ENCODE measurements around the gene OR7E24.
"Not testable (repeated sequence)": the region's sequence is repeated elsewhere in the genome, so short reads cannot be mapped to it uniquely, and the experiment has no call there.

The OR7E24 gene

GRCh38 chr19:9251236-9251635 lies 506 bp downstream of the OR7E24 start:
- Histone ChIP-seq H3K27me3 (replicated peaks; ENCODE audit: insufficient read depth, low read length) (peaks cover 11% of the 10 kb centered on the region; the same call in 1 of the 2 replicates), H3K4me3 (ENCODE audit: low read length) (no peak overlapping the region), H3K4me2 (ENCODE audit: low read depth, low read length) (no peak overlapping the region), H3K4me1 (ENCODE audit: low read length) (no peaks in the 10 kb centered on the region), H3K9me3 (replicated peaks; ENCODE audit: insufficient read depth, low read length) (no peaks in the 10 kb centered on the region), H2AFZ (ENCODE audit: low read length) (no peak overlapping the region), H3K79me2 (ENCODE audit: low read length) (no peaks in the 10 kb centered on the region), H4K20me1 (ENCODE audit: insufficient read depth, low read length) (no peaks in the 10 kb centered on the region), H3K9me2 (replicated peaks; ENCODE audit: insufficient read depth, low read length) (no peaks in the 10 kb centered on the region), H3K27ac (ENCODE audit: low read length) (no peak overlapping the region), H3F3A (ENCODE audit: insufficient read depth, low read length) (no peaks in the 10 kb centered on the region), H3K9ac (ENCODE audit: low read length) (no peak overlapping the region), H3K36me3 (replicated peaks; ENCODE audit: insufficient read depth, low read length) (no peaks in the 10 kb centered on the region)
- TF ChIP-seq EZH2 (optimal IDR thresholded peaks at IDR 0.05; ENCODE audit: low read depth, low read length) = no peak
- TF ChIP-seq EZH2phosphoT487 (IDR thresholded peaks at IDR 0.05; ENCODE audit: low read length) = no peak
- TF ChIP-seq CTCF (IDR thresholded peaks at IDR 0.05; ENCODE audit: low read length) = no peak
- DNase-seq = no peak

- not testable (repeated sequence) for DNase-seq; H3K27ac ChIP-seq (ENCODE audit: low read length); H3K9me3 ChIP-seq (replicated peaks; ENCODE audit: insufficient read depth, low read length)
These were observed 32.8 kb downstream of the OR7E24 start for GRCh38 chr19:9283485-9283884.

GRCh38 chr19:9289231-9289884 lies 38.6 kb downstream of the OR7E24 start:
- Histone ChIP-seq H3K9me3 (replicated peaks; ENCODE audit: insufficient read depth, low read length) (no peaks in the 10 kb centered on the region), H3K4me1 (ENCODE audit: low read length) (no peaks in the 10 kb centered on the region), H3K4me3 (ENCODE audit: low read length) (no peak overlapping the region), H3K79me2 (ENCODE audit: low read length) (no peaks in the 10 kb centered on the region), H3K36me3 (replicated peaks; ENCODE audit: insufficient read depth, low read length) (no peaks in the 10 kb centered on the region), H3F3A (ENCODE audit: insufficient read depth, low read length) (no peaks in the 10 kb centered on the region), H3K9me2 (replicated peaks; ENCODE audit: insufficient read depth, low read length) (no peaks in the 10 kb centered on the region), H3K4me2 (ENCODE audit: low read depth, low read length) (no peak overlapping the region), H2AFZ (ENCODE audit: low read length) (no peak overlapping the region), H3K27ac (ENCODE audit: low read length) (no peak overlapping the region), H3K27me3 (replicated peaks; ENCODE audit: insufficient read depth, low read length) (no peaks in the 10 kb centered on the region), H3K9ac (ENCODE audit: low read length) (no peak overlapping the region), H4K20me1 (ENCODE audit: insufficient read depth, low read length) (no peaks in the 10 kb centered on the region)
- no peak for TF ChIP-seq EZH2 (optimal IDR thresholded peaks at IDR 0.05; ENCODE audit: low read depth, low read length)
- no peak for DNase-seq

More at GRCh38 chr19:9283485-9283884, 32.8 kb downstream of the OR7E24 start:
- H3K79me2 ChIP-seq (ENCODE audit: low read length); H3K4me3 ChIP-seq (ENCODE audit: low read length); H3K27me3 ChIP-seq (replicated peaks; ENCODE audit: insufficient read depth, low read length); H3F3A ChIP-seq (ENCODE audit: insufficient read depth, low read length); H2AFZ ChIP-seq (ENCODE audit: low read length); H3K36me3 ChIP-seq (replicated peaks; ENCODE audit: insufficient read depth, low read length); H4K20me1 ChIP-seq (ENCODE audit: insufficient read depth, low read length); H3K9ac ChIP-seq (ENCODE audit: low read length); H3K4me1 ChIP-seq (ENCODE audit: low read length); H3K9me2 ChIP-seq (replicated peaks; ENCODE audit: insufficient read depth, low read length); H3K4me2 ChIP-seq (ENCODE audit: low read depth, low read length): not testable (repeated sequence)

- Histone ChIP-seq H4K20me1 (ENCODE audit: insufficient read depth, low read length) (no peaks in the 10 kb centered on the region), H3F3A (ENCODE audit: insufficient read depth, low read length) (no peaks in the 10 kb centered on the region), H3K4me1 (ENCODE audit: low read length) (no peaks in the 10 kb centered on the region), H3K36me3 (replicated peaks; ENCODE audit: insufficient read depth, low read length) (no peaks in the 10 kb centered on the region), H3K79me2 (ENCODE audit: low read length) (no peaks in the 10 kb centered on the region), H2AFZ (ENCODE audit: low read length) (no peak overlapping the region), H3K27me3 (replicated peaks; ENCODE audit: insufficient read depth, low read length) (no peaks in the 10 kb centered on the region), H3K4me3 (ENCODE audit: low read length) (no peak overlapping the region), H3K4me2 (ENCODE audit: low read depth, low read length) (no peak overlapping the region), H3K27ac (ENCODE audit: low read length) (no peak overlapping the region), H3K9ac (ENCODE audit: low read length) (no peak overlapping the region), H3K9me3 (replicated peaks; ENCODE audit: insufficient read depth, low read length) (no peaks in the 10 kb centered on the region), H3K9me2 (replicated peaks; ENCODE audit: insufficient read depth, low read length) (no peaks in the 10 kb centered on the region)
- no peak for DNase-seq
- no peak for TF ChIP-seq CTCF (IDR thresholded peaks at IDR 0.05; ENCODE audit: low read length)
- no peak for TF ChIP-seq EZH2phosphoT487 (IDR thresholded peaks at IDR 0.05; ENCODE audit: low read length)
- TF ChIP-seq EZH2 (optimal IDR thresholded peaks at IDR 0.05; ENCODE audit: low read depth, low read length) = no peak
These were observed 44.7 kb downstream of the OR7E24 start for GRCh38 chr19:9295411-9295849.

Data from MM.1S (cell line).